ENCODE measurements around the gene MRC1. TPM values are rescaled to one million over a fixed set of nuclear protein-coding genes. Genes with fewer than 3 reads are reported as not detected.

MRC1 gene
- total and polyA plus RNA-seq, 2 donors (not counting 3 experiments of a cell fraction or from before 2014, with no cell fraction given): 0.03 to 0.13 TPM

DNA sequence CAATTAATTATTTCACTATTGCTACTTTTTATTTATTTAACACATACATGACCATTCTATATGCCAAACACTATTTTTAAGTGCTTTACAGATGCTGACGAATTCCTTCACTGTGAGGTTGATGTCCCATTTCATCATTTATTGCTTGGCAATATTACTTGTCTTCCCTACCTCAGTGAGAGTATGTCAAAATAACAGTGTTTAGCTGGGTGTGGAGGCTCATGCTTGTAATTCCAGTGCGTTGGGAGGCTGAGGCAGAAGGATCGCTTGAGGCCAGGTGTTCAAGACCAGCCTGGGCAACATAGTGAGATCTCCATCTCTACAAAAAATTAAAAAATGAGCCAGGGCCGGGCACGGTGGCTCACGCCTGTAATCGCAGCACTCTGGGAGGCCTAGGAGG lies 19.8 kb upstream of the MRC1 start:
- Histone ChIP-seq H2AFZ (ENCODE audit: low read depth, low read length) (no peak overlapping the region), H3K9me3 (replicated peaks; ENCODE audit: control insufficient read depth, insufficient read depth, low read length) (no peaks in the 10 kb centered on the region), H3K27ac (ENCODE audit: insufficient read depth, low read depth, low read length) (no peak overlapping the region), H3K36me3 (ENCODE audit: control insufficient read depth in 2 of 2, extremely low read depth in 1 of 2, insufficient read depth in 2 of 2, low read length in 2 of 2) (no peaks in the 10 kb centered on the region), H3K4me1 (ENCODE audit: control insufficient read depth, extremely low read depth, insufficient read depth, low read length) (peaks cover 12% of the 10 kb centered on the region), H3K4me2 (ENCODE audit: insufficient read depth, low read length) (no peak overlapping the region), H3K79me2 (ENCODE audit: control insufficient read depth, insufficient read depth, low read length) (no peaks in the 10 kb centered on the region), H3K9me1 (replicated peaks; ENCODE audit: control insufficient read depth, extremely low read depth, insufficient read depth, low read length) (no peaks in the 10 kb centered on the region), H3K4me3 (replicated peaks in 1 of 3; ENCODE audit: insufficient read depth in 1 of 3, low read depth in 1 of 3, low read length in 3 of 3) (no peak overlapping the region), H3K27me3 (ENCODE audit: control insufficient read depth in 2 of 2, insufficient read depth in 2 of 2, low read length in 2 of 2) (no peaks in the 10 kb centered on the region), H4K20me1 (replicated peaks; ENCODE audit: control insufficient read depth, extremely low read depth, insufficient read depth, low read length) (no peaks in the 10 kb centered on the region), H3K9ac (replicated peaks; ENCODE audit: extremely low read depth, insufficient read depth, low read length) (no peak overlapping the region)
- FAIRE-seq (no peak), DNase-seq (ENCODE audit: low read depth, low spot score) (no peak)
- POLR2A ChIA-PET: interaction anchor here (0.6 kb wide), 1 partner anchor 43 kb away, joined by 5 read pairs; no protein-coding TSS in a partner anchor
- dilution Hi-C loops (cut with MboI; ENCODE audit: extremely low pct_ligation_motif_present, low sequenced_read_pairs) (no loop called here), intact Hi-C loops (cut with micrococcal nuclease) (no loop called here)
- CTCF ChIA-PET: interaction anchor here (1.4 kb wide), 1 partner anchor 9 kb away, joined by 3 read pairs; no protein-coding TSS in a partner anchor
- BruUV-seq (replicated peaks): no TSS peak
- TF ChIP-seq, protein P1, sequence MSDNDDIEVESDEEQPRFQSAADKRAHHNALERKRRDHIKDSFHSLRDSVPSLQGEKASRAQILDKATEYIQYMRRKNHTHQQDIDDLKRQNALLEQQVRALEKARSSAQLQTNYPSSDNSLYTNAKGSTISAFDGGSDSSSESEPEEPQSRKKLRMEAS (IDR thresholded peaks at IDR 0.05; ENCODE audit: insufficient read depth, insufficient read length): no peak
- no peak for TF ChIP-seq JUN (IDR thresholded peaks at IDR 0.05; ENCODE audit: borderline replicate concordance, insufficient read depth, insufficient read length, low read depth)
- TF ChIP-seq POLR2AphosphoS5 (IDR thresholded peaks at IDR 0.05; ENCODE audit: insufficient read depth, low read depth, low read length): no peak
- no peak for TF ChIP-seq EZH2 (IDR thresholded peaks at IDR 0.05; ENCODE audit: borderline replicate concordance, low read depth, low read length, severe bottlenecking)
- TF ChIP-seq MYC (IDR thresholded peaks at IDR 0.05; ENCODE audit: low read depth, low read length): no peak
- no peak for TF ChIP-seq POLR2A (IDR thresholded peaks at IDR 0.05; ENCODE audit: low read depth, low read length)
- TF ChIP-seq FOS (IDR thresholded peaks at IDR 0.05; ENCODE audit: borderline replicate concordance, insufficient read depth, low read length): no peak

DNA sequence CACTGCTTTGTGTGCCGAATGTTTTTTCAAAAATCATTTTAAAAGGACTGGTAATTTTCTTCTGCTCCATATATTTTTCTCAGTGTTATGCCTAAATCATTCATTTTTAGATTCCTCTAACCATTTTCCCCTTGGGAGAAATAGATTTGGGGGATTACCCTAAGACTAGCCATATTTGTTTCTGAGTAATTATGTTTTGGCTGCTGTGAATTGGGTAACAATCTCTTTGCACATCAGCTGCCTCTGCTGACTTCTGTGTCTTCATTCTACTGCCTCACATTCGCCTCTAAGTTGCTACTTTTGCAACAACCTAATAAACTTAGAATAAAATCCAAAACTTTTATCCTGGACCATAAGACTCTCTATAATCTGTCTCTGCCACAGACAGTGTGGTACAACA lies 18.5 kb upstream of the MRC1 start:
- BruUV-seq (replicated peaks): no TSS peak
- no peak overlapping the region for H2AFZ ChIP-seq (ENCODE audit: low read depth, low read length)
- H3K79me2 ChIP-seq (ENCODE audit: control insufficient read depth, insufficient read depth, low read length): no peaks in the 10 kb centered on the region
- no peak for DNase-seq (ENCODE audit: low read depth, low spot score)
- no peak overlapping the region for H3K4me3 ChIP-seq (replicated peaks in 1 of 3; ENCODE audit: insufficient read depth in 1 of 3, low read depth in 1 of 3, low read length in 3 of 3)
- FAIRE-seq: no peak
- no peaks in the 10 kb centered on the region for H4K20me1 ChIP-seq (replicated peaks; ENCODE audit: control insufficient read depth, extremely low read depth, insufficient read depth, low read length)
- no peaks in the 10 kb centered on the region for H3K9me3 ChIP-seq (replicated peaks; ENCODE audit: control insufficient read depth, insufficient read depth, low read length)
- dilution Hi-C loops (cut with MboI; ENCODE audit: extremely low pct_ligation_motif_present, low sequenced_read_pairs): no loop called here
- ChIA-PET POLR2A (interaction anchor here (0.6 kb wide), 1 partner anchor 548 kb away, joined by 4 read pairs; no protein-coding TSS in a partner anchor), CTCF (no interaction called here)
- intact Hi-C loops (cut with micrococcal nuclease): no loop called here
- H3K9ac ChIP-seq (replicated peaks; ENCODE audit: extremely low read depth, insufficient read depth, low read length): no peak overlapping the region
- no peak for TF ChIP-seq POLR2AphosphoS5 (IDR thresholded peaks at IDR 0.05; ENCODE audit: insufficient read depth, low read depth, low read length)
- TF ChIP-seq FOS (IDR thresholded peaks at IDR 0.05; ENCODE audit: borderline replicate concordance, insufficient read depth, low read length): no peak
- TF ChIP-seq GATA2 (IDR thresholded peaks at IDR 0.05; ENCODE audit: insufficient read depth, insufficient read length, low read depth, low read length): no peak
- no peak for TF ChIP-seq MYC (IDR thresholded peaks at IDR 0.05; ENCODE audit: low read depth, low read length)
- no peak for TF ChIP-seq JUN (IDR thresholded peaks at IDR 0.05; ENCODE audit: borderline replicate concordance, insufficient read depth, insufficient read length, low read depth)
- no peak for TF ChIP-seq CTCF (IDR thresholded peaks at IDR 0.05; ENCODE audit: extremely low read depth in 1 of 2, insufficient read depth in 1 of 2, low read depth in 1 of 2, low read length in 2 of 2)
- TF ChIP-seq EZH2 (IDR thresholded peaks at IDR 0.05; ENCODE audit: borderline replicate concordance, low read depth, low read length, severe bottlenecking): no peak
- TF ChIP-seq POLR2A (IDR thresholded peaks at IDR 0.05; ENCODE audit: low read depth, low read length): no peak
- TF ChIP-seq, protein P1 (IDR thresholded peaks at IDR 0.05; ENCODE audit: insufficient read depth, insufficient read length): no peak
- no peaks in the 10 kb centered on the region for H3K36me3 ChIP-seq (ENCODE audit: control insufficient read depth in 2 of 2, extremely low read depth in 1 of 2, insufficient read depth in 2 of 2, low read length in 2 of 2)
- no peaks in the 10 kb centered on the region for H3K9me1 ChIP-seq (replicated peaks; ENCODE audit: control insufficient read depth, extremely low read depth, insufficient read depth, low read length)
- H3K4me2 ChIP-seq (ENCODE audit: insufficient read depth, low read length): no peak overlapping the region
- H3K27ac ChIP-seq (ENCODE audit: insufficient read depth, low read depth, low read length): no peak overlapping the region
- no peaks in the 10 kb centered on the region for H3K4me1 ChIP-seq (ENCODE audit: control insufficient read depth, extremely low read depth, insufficient read depth, low read length)
- no peaks in the 10 kb centered on the region for H3K27me3 ChIP-seq (ENCODE audit: control insufficient read depth in 2 of 2, insufficient read depth in 2 of 2, low read length in 2 of 2)
